AG04450 (cell line): ENCODE results near the gene RFK. TPM values are rescaled to one million over a fixed set of nuclear protein-coding genes. Genes with fewer than 3 reads are reported as not detected.

Experiments used
- CTCF ChIA-PET: fragments of 300-600, 350-600 bp; formaldehyde crosslinking; extraction: SDS; loops from one replicate; lab custom pipeline; 2022; ENCODE audit warnings: antibody characterized with exemption, inconsistent platforms; lab: Charles Lee
- POLR2A ChIA-PET: fragments of 350-600 bp; formaldehyde crosslinking; extraction: SDS; loops from one replicate; lab custom pipeline; 2021; ENCODE audit warnings: antibody characterized with exemption, inconsistent platforms; lab: Yijun Ruan, JAX
- DNase-seq: peaks from one replicate; pipeline ENCODE4 v3.0.0-alpha.2; 2011; ENCODE audit warnings: low read depth, low spot score
- H3K27ac ChIP-seq: one replicate; pipeline ENCODE4 v1.5.1; 2012; ENCODE audit warnings: low read depth, low read length, control low read depth
- H3K27me3 ChIP-seq: one replicate; pipeline ENCODE4 v1.6.0; 2012; ENCODE audit warnings: low read length; ENCODE audit not compliant: control insufficient read depth, insufficient read depth
- H3K4me3 ChIP-seq: 2 replicates; pipeline ENCODE4 v1.5.1; 2011; ENCODE audit warnings: mild to moderate bottlenecking, low read depth, low read length, control low read depth
- H3K9me3 ChIP-seq: 2 replicates; pipeline ENCODE4 v1.5.1; 2012; ENCODE audit warnings: low read length; ENCODE audit not compliant: control insufficient read depth, insufficient read depth
- polyA plus RNA-seq: library from polyadenylated mRNA; depleted of rRNA; stranded (reverse); fragments of >200 nt; gene quantifications from 2 replicates; pipeline ENCODE4 v1.2.3, GENCODE V29; 2011
- TF ChIP-seq, protein P1 (sequence below): IDR thresholded peaks from 2 replicates; pipeline ENCODE4 v1.5.1; 2011; ENCODE audit warnings: low read depth, low read length, control low read depth, inconsistent platforms

Gene RFK
- polyA plus RNA-seq, 1 experiment = 29.2 TPM

GRCh38 chr9:76395381-76395780 is 1.2 kb upstream of the RFK start:
- TF ChIP-seq, protein P1, sequence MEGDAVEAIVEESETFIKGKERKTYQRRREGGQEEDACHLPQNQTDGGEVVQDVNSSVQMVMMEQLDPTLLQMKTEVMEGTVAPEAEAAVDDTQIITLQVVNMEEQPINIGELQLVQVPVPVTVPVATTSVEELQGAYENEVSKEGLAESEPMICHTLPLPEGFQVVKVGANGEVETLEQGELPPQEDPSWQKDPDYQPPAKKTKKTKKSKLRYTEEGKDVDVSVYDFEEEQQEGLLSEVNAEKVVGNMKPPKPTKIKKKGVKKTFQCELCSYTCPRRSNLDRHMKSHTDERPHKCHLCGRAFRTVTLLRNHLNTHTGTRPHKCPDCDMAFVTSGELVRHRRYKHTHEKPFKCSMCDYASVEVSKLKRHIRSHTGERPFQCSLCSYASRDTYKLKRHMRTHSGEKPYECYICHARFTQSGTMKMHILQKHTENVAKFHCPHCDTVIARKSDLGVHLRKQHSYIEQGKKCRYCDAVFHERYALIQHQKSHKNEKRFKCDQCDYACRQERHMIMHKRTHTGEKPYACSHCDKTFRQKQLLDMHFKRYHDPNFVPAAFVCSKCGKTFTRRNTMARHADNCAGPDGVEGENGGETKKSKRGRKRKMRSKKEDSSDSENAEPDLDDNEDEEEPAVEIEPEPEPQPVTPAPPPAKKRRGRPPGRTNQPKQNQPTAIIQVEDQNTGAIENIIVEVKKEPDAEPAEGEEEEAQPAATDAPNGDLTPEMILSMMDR = no peak
- POLR2A ChIA-PET = interaction anchor here (1.5 to 2.3 kb wide), 3 partner anchors 19 to 61 kb away, joined by 4 to 8 read pairs (median 6); no protein-coding TSS in a partner anchor
- Histone ChIP-seq H3K4me3 (no peak overlapping the region), H3K9me3 (no peaks in the 10 kb centered on the region; the same call in 1 of the 2 replicates), H3K27me3 (no peaks in the 10 kb centered on the region), H3K27ac (no peak overlapping the region)
- DNase-seq = no peak
- CTCF ChIA-PET = interaction anchor here (1.2 to 3.9 kb wide), 5 partner anchors 7 to 310 kb away, joined by 3 to 27 read pairs (median 6); no protein-coding TSS in a partner anchor

- TF ChIP-seq, protein P1 = no peak
- CTCF ChIA-PET = interaction anchor here (0.6 to 3.9 kb wide), 18 partner anchors 8 to 311 kb away, joined by 3 to 27 read pairs (median 5); no protein-coding TSS in a partner anchor
- Histone ChIP-seq H3K27me3 (no peaks in the 10 kb centered on the region), H3K27ac (peak overlapping the region; percentile 87), H3K9me3 (no peaks in the 10 kb centered on the region; the same call in 1 of the 2 replicates), H3K4me3 (peak overlapping the region; percentile 77)
- POLR2A ChIA-PET = interaction anchor here (1.4 to 2.3 kb wide), 7 partner anchors 11 to 504 kb away, joined by 4 to 8 read pairs (median 6); partner anchors contain the start of gene PCSK5
- DNase-seq = no peak
Measured at GRCh38 chr9:76394960-76395252, 680 bp upstream of the RFK start.

- Histone ChIP-seq H3K9me3 (no peaks in the 10 kb centered on the region; the same call in 1 of the 2 replicates), H3K4me3 (no peak overlapping the region), H3K27me3 (no peaks in the 10 kb centered on the region), H3K27ac (no peak overlapping the region)
- CTCF ChIA-PET = interaction anchor here (0.6 to 1.3 kb wide), 3 partner anchors 37 to 310 kb away, joined by 3 to 4 read pairs (median 4); no protein-coding TSS in a partner anchor
- POLR2A ChIA-PET = no interaction called here
- TF ChIP-seq, protein P1 = no peak
- no peak for DNase-seq
Measured at GRCh38 chr9:76390656-76391055, 3.6 kb downstream of the RFK start.

- ChIA-PET CTCF (interaction anchor here (1.5 kb wide), 1 partner anchor 14 kb away, joined by 3 read pairs; no protein-coding TSS in a partner anchor), POLR2A (interaction anchor here (1.6 kb wide), 1 partner anchor 15 kb away, joined by 3 read pairs; the partner anchor contains the start of gene RFK)
- no peak for DNase-seq
- Histone ChIP-seq H3K9me3 (no peaks in the 10 kb centered on the region), H3K4me3 (no peak overlapping the region), H3K27ac (no peak overlapping the region), H3K27me3 (no peaks in the 10 kb centered on the region)
- TF ChIP-seq, protein P1 = no peak
Measured at GRCh38 chr9:76379494-76379893, 14.7 kb downstream of the RFK start.

- ChIA-PET POLR2A (no interaction called here), CTCF (interaction anchor here (1.2 kb wide), 1 partner anchor 16 kb away, joined by 5 read pairs; the partner anchor contains the start of gene RFK)
- Histone ChIP-seq H3K27ac (no peak overlapping the region), H3K27me3 (no peaks in the 10 kb centered on the region), H3K4me3 (no peak overlapping the region), H3K9me3 (no peaks in the 10 kb centered on the region)
- TF ChIP-seq, protein P1 = no peak
- no peak for DNase-seq
Measured at GRCh38 chr9:76378367-76379073, 15.7 kb downstream of the RFK start.
